ENCODE measurements around the gene HSPBAP1. TPM values are rescaled to one million over a fixed set of nuclear protein-coding genes. Genes with fewer than 3 reads are reported as not detected.

The HSPBAP1 gene
- total RNA-seq, 1 donor from 2014 or later, result 5.4 TPM

Other genes starting within 250 kb of the HSPBAP1 start
- gene PARP9, start 229.5 kb downstream of the HSPBAP1 start, total RNA-seq, result 20.4 TPM
- gene DTX3L, start 229.5 kb downstream of the HSPBAP1 start, total RNA-seq, result 14.5 TPM
- gene PARP15, start 216.2 kb downstream of the HSPBAP1 start, total RNA-seq, result 1.1 TPM
- gene PARP14, start 113.0 kb downstream of the HSPBAP1 start, total RNA-seq, result 34.7 TPM
- 21.4 TPM for gene SLC49A4, start 1.2 kb upstream of the HSPBAP1 start, total RNA-seq
- gene SEMA5B, start 233.9 kb upstream of the HSPBAP1 start, total RNA-seq, result 11.0 TPM